Endodermal cell (in vitro differentiated cells): ENCODE results near the gene PTPRN2. TPM values are rescaled to one million over a fixed set of nuclear protein-coding genes. Genes with fewer than 3 reads are reported as not detected.

Experiments used
- DNase-seq: peaks from one replicate; pipeline ENCODE4 v3.0.0-alpha.2; 2017
- H3K27ac ChIP-seq: 2 replicates; pipeline ENCODE4 v1.5.1; 2013; ENCODE audit warnings: mild to moderate bottlenecking, low read depth, low read length, moderate library complexity
- H3K27me3 ChIP-seq: 2 replicates; pipeline ENCODE4 v1.6.1; 2013; ENCODE audit warnings: mild to moderate bottlenecking, low read length, moderate library complexity; ENCODE audit not compliant: insufficient read depth, control insufficient read depth, poor library complexity, severe bottlenecking
- H3K36me3 ChIP-seq: 2 replicates; pipeline ENCODE4 v1.7.0; 2013; ENCODE audit warnings: mild to moderate bottlenecking, low read length, moderate library complexity; ENCODE audit not compliant: control insufficient read depth, insufficient read depth
- H3K4me1 ChIP-seq: one replicate; pipeline ENCODE4 v1.7.0; 2013; ENCODE audit warnings: low read length; ENCODE audit not compliant: control insufficient read depth, insufficient read depth
- H3K4me3 ChIP-seq: 2 replicates; pipeline ENCODE4 v1.5.1; 2013; ENCODE audit warnings: mild to moderate bottlenecking, low read length, moderate library complexity
- H3K9ac ChIP-seq: 2 replicates; pipeline ENCODE4 v1.6.1; 2013; ENCODE audit warnings: mild to moderate bottlenecking, low read length, moderate library complexity; ENCODE audit not compliant: poor library complexity, severe bottlenecking; ENCODE audit errors: extremely low read depth
- H3K9me3 ChIP-seq: 2 replicates; pipeline ENCODE4 v1.6.1; 2013; ENCODE audit warnings: mild to moderate bottlenecking, low read length, moderate library complexity; ENCODE audit not compliant: control insufficient read depth
- H3K27ac Mint-ChIP-seq: 2 replicates; pipeline ENCODE4 v1.8.0; 2020; ENCODE audit warnings: mixed read lengths
- H3K27me3 Mint-ChIP-seq: 2 replicates; pipeline ENCODE4 v1.8.0; 2021; ENCODE audit warnings: mild to moderate bottlenecking, mixed read lengths; ENCODE audit not compliant: insufficient read depth
- H3K36me3 Mint-ChIP-seq: 2 replicates; pipeline ENCODE4 v1.8.0; 2020; ENCODE audit warnings: low read depth, mixed read lengths
- H3K4me1 Mint-ChIP-seq: 2 replicates; pipeline ENCODE4 v1.8.0; 2020; ENCODE audit warnings: mixed read lengths
- H3K4me3 Mint-ChIP-seq: 2 replicates; pipeline ENCODE4 v1.8.0; 2020; ENCODE audit warnings: mild to moderate bottlenecking, moderate library complexity, mixed read lengths
- H3K9me3 Mint-ChIP-seq: 2 replicates; pipeline ENCODE4 v1.8.0; 2020; ENCODE audit warnings: mild to moderate bottlenecking, mixed read lengths
- CTCF ChIP-seq: fragments of 200-600 bp; sonication (generic); conservative IDR thresholded peaks from 2 replicates; pipeline ENCODE4 v1.5.0; 2021; ENCODE audit warnings: antibody characterized with exemption, mild to moderate bottlenecking
- WGBS, 2 experiments: methylation state at CpG; one replicate each; pipeline versions ENCODE4 v1.1.5 to v1.1.7; 2013; ENCODE audit warnings: missing lambda C conversion rate in 2 of 2, mixed read lengths in 1 of 2; ENCODE audit not compliant: insufficient coverage in 1 of 2, insufficient read length in 1 of 2; 5-methylcytosine and 5-hydroxymethylcytosine counted together
- total RNA-seq, 2 donors: library from RNA; stranded (reverse); fragmentation: NEBNext Ultra II Directional in 1 of 2; extraction: Animal tissue kit (Norgen Biotek cat#: 25700) in 1 of 2; gene quantifications; 2 replicates in 1 of 2; 3 replicates in 1 of 2; pipeline ENCODE4 v1.2.1, GENCODE V29; 2021

The PTPRN2 gene
- total RNA-seq, 2 donors from 2014 or later, result 0.69 to 1.2 TPM

- Mint-ChIP-seq H3K4me1 (peaks cover 5% of the 10 kb centered on the region), H3K9me3 (no peaks in the 10 kb centered on the region), H3K4me3 (no peak overlapping the region), H3K27me3 (peaks cover 13% of the 10 kb centered on the region), H3K36me3 (no peaks in the 10 kb centered on the region), H3K27ac (no peak overlapping the region)
- peaks cover 39% of the 10 kb centered on the region for H3K9me3 ChIP-seq
- no peaks in the 10 kb centered on the region for H3K36me3 ChIP-seq
- no peak for DNase-seq
- H3K27ac ChIP-seq, result no peak overlapping the region
- 76 to 78% methylated on average over 5 to 14 of the region's 14 CpGs for WGBS, 2 experiments
- TF ChIP-seq CTCF, result no peak
- H3K27me3 ChIP-seq, result no peaks in the 10 kb centered on the region
- H3K9ac ChIP-seq, result no peak overlapping the region
- H3K4me3 ChIP-seq, result no peak overlapping the region
- H3K4me1 ChIP-seq, result no peaks in the 10 kb centered on the region
These were observed 38.9 kb downstream of the PTPRN2 start for GRCh38 chr7:158548726-158549125.

GRCh38 chr7:158547817-158548216, 39.8 kb downstream of the PTPRN2 start:
- H3K27ac Mint-ChIP-seq, result no peak overlapping the region
- H3K4me3 ChIP-seq, result no peak overlapping the region
- no peaks in the 10 kb centered on the region for H3K4me1 ChIP-seq
- peaks cover 5% of the 10 kb centered on the region for H3K4me1 Mint-ChIP-seq
- no peak overlapping the region for H3K27ac ChIP-seq
- no peak overlapping the region for H3K9ac ChIP-seq
- H3K4me3 Mint-ChIP-seq, result no peak overlapping the region
- no peaks in the 10 kb centered on the region for H3K36me3 ChIP-seq
- H3K27me3 ChIP-seq, result no peaks in the 10 kb centered on the region
- TF ChIP-seq CTCF, result no peak
- H3K9me3 ChIP-seq, result peaks cover 37% of the 10 kb centered on the region
- H3K27me3 Mint-ChIP-seq, result peaks cover 12% of the 10 kb centered on the region
- 80 to 86% methylated on average over 6 to 9 of the region's 9 CpGs for WGBS, 2 experiments
- no peaks in the 10 kb centered on the region for H3K9me3 Mint-ChIP-seq
- H3K36me3 Mint-ChIP-seq, result no peaks in the 10 kb centered on the region
- DNase-seq, result no peak

GRCh38 chr7:158546626-158547025, 41.0 kb downstream of the PTPRN2 start:
- H3K4me1 ChIP-seq, result no peaks in the 10 kb centered on the region
- no peak overlapping the region for H3K4me3 Mint-ChIP-seq
- 83 to 87% methylated on average over 11 of the region's 11 CpGs for WGBS, 2 experiments

More at GRCh38 chr7:158546626-158547025, 41.0 kb downstream of the PTPRN2 start:
- no peak for TF ChIP-seq CTCF
- Histone ChIP-seq H3K4me3 (no peak overlapping the region), H3K9ac (no peak overlapping the region), H3K27ac (no peak overlapping the region), H3K36me3 (no peaks in the 10 kb centered on the region), H3K9me3 (peaks cover 42% of the 10 kb centered on the region), H3K27me3 (no peaks in the 10 kb centered on the region)
- Mint-ChIP-seq H3K27me3 (peaks cover 7% of the 10 kb centered on the region), H3K4me1 (peaks cover 5% of the 10 kb centered on the region), H3K36me3 (no peaks in the 10 kb centered on the region), H3K27ac (no peak overlapping the region), H3K9me3 (no peaks in the 10 kb centered on the region)
- DNase-seq, result no peak
